ENCODE data around the gene AKR1C8. TPM values are rescaled to one million over a fixed set of nuclear protein-coding genes. Genes with fewer than 3 reads are reported as not detected.
"Not testable (repeated sequence)": the region's sequence is repeated elsewhere in the genome, so short reads cannot be mapped to it uniquely, and the experiment has no call there.

The AKR1C8 gene
- total RNA-seq, 1 donor from 2014 or later = not detected

GRCh38 chr10:5216801-5217200 lies 31.9 kb upstream of the AKR1C8 start:
- no peak for TF ChIP-seq CTCF (IDR thresholded peaks at IDR 0.05; ENCODE audit: insufficient read depth, low read length, poor library complexity, severe bottlenecking)
- no peak overlapping the region for H3K4me3 ChIP-seq (ENCODE audit: low read depth, low read length)
- H3K27me3 ChIP-seq (ENCODE audit: control insufficient read depth, insufficient read depth, low read length) = no peaks in the 10 kb centered on the region
- H3K36me3 ChIP-seq (ENCODE audit: control insufficient read depth, insufficient read depth, low read length) = no peaks in the 10 kb centered on the region
- DNase-seq (ENCODE audit: low read depth) = no peak

GRCh38 chr10:5211696-5212536 lies 27.0 kb upstream of the AKR1C8 start:
- no peaks in the 10 kb centered on the region for H3K36me3 ChIP-seq (ENCODE audit: control insufficient read depth, insufficient read depth, low read length)
- no peak for TF ChIP-seq CTCF (IDR thresholded peaks at IDR 0.05; ENCODE audit: insufficient read depth, low read length, poor library complexity, severe bottlenecking)
- no peaks in the 10 kb centered on the region for H3K27me3 ChIP-seq (ENCODE audit: control insufficient read depth, insufficient read depth, low read length)
- no peak for DNase-seq (ENCODE audit: low read depth)
- no peak overlapping the region for H3K4me3 ChIP-seq (ENCODE audit: low read depth, low read length)

GRCh38 chr10:5210261-5210660 lies 25.3 kb upstream of the AKR1C8 start:
- not testable (repeated sequence) for H3K36me3 ChIP-seq (ENCODE audit: control insufficient read depth, insufficient read depth, low read length); H3K4me3 ChIP-seq (ENCODE audit: low read depth, low read length); H3K27me3 ChIP-seq (ENCODE audit: control insufficient read depth, insufficient read depth, low read length); DNase-seq (ENCODE audit: low read depth)

- DNase-seq (ENCODE audit: low read depth); H3K27me3 ChIP-seq (ENCODE audit: control insufficient read depth, insufficient read depth, low read length); H3K36me3 ChIP-seq (ENCODE audit: control insufficient read depth, insufficient read depth, low read length); H3K4me3 ChIP-seq (ENCODE audit: low read depth, low read length): not testable (repeated sequence)
These were observed 24.8 kb upstream of the AKR1C8 start for GRCh38 chr10:5209776-5210175.

- no peaks in the 10 kb centered on the region for H3K27me3 ChIP-seq (ENCODE audit: control insufficient read depth, insufficient read depth, low read length)
- no peak for DNase-seq (ENCODE audit: low read depth)
- no peaks in the 10 kb centered on the region for H3K36me3 ChIP-seq (ENCODE audit: control insufficient read depth, insufficient read depth, low read length)
- no peak for TF ChIP-seq CTCF (IDR thresholded peaks at IDR 0.05; ENCODE audit: insufficient read depth, low read length, poor library complexity, severe bottlenecking)
- no peak overlapping the region for H3K4me3 ChIP-seq (ENCODE audit: low read depth, low read length)
These were observed 21.8 kb upstream of the AKR1C8 start for GRCh38 chr10:5206799-5207198.

- no peak for DNase-seq (ENCODE audit: low read depth)
- H3K36me3 ChIP-seq (ENCODE audit: control insufficient read depth, insufficient read depth, low read length) = no peaks in the 10 kb centered on the region
- H3K4me3 ChIP-seq (ENCODE audit: low read depth, low read length) = no peak overlapping the region
- no peak for TF ChIP-seq CTCF (IDR thresholded peaks at IDR 0.05; ENCODE audit: insufficient read depth, low read length, poor library complexity, severe bottlenecking)
- no peaks in the 10 kb centered on the region for H3K27me3 ChIP-seq (ENCODE audit: control insufficient read depth, insufficient read depth, low read length)
These were observed 14.4 kb upstream of the AKR1C8 start for GRCh38 chr10:5199398-5199797.

GRCh38 chr10:5198386-5198785 lies 13.4 kb upstream of the AKR1C8 start:
- Histone ChIP-seq H3K36me3 (ENCODE audit: control insufficient read depth, insufficient read depth, low read length) (no peaks in the 10 kb centered on the region), H3K4me3 (ENCODE audit: low read depth, low read length) (no peak overlapping the region), H3K27me3 (ENCODE audit: control insufficient read depth, insufficient read depth, low read length) (no peaks in the 10 kb centered on the region)
- DNase-seq (ENCODE audit: low read depth) = no peak
- TF ChIP-seq CTCF (IDR thresholded peaks at IDR 0.05; ENCODE audit: insufficient read depth, low read length, poor library complexity, severe bottlenecking) = no peak
